Activated CD8-positive, alpha-beta memory T cell treated with anti-CD3 and anti-CD28 coated beads for 4 hours (primary cell): ENCODE measurements around the gene MAPRE2.
A peak's percentile ranks its signal among the peaks of the same experiment; 100 is the strongest.

ENCODE experiments used
- DNase-seq, 2 donors: peaks; one replicate each; pipeline ENCODE4 v3.0.0-alpha.2; 2020; ENCODE audit warnings: low read depth in 2 of 2

The MAPRE2 gene

DNA sequence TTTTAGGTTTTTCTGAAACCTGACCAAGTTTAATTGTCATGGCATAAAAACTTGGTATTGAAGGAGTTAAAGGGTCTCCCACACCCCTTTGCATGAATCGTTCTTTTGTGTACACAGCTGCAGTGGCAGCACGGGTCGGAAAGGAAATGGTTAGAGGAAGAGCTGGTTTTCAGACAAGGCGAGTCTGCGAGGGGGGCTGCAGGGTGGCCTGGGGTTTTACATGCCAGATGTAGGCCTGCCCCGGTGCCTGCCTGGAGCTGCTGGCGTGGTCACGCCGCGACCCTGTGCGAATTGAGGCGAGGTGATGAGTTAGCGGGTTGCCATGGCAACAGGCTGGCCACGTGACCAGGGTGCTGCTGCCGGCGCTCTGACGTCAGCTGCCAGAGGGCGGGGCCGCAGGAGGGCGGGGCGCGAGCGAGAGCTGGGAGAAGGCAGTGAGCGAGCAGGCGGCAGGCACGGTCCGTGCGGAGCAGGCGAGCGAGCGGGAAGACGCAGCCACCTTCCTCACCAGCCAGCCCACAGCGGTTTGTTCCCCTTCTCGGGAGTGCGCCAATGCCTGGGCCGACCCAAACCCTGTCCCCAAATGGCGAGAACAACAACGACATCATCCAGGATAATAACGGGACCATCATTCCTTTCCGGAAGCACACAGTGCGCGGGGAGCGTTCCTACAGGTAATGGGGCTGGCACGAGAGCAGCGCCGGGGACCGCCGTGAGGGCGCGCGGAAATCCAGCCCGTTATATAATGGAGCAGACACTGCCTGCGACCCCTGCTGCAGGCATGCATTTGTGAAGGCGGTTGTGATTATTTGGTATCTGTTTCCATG, at the start of gene MAPRE2:
Gene MAPRE2 (plus strand): TSS at position 426 of the 827 bp plus-strand sequence. CDS start 127 bp downstream, at position 553.
- DNase-seq: peak; percentile 98 to 99

DNA sequence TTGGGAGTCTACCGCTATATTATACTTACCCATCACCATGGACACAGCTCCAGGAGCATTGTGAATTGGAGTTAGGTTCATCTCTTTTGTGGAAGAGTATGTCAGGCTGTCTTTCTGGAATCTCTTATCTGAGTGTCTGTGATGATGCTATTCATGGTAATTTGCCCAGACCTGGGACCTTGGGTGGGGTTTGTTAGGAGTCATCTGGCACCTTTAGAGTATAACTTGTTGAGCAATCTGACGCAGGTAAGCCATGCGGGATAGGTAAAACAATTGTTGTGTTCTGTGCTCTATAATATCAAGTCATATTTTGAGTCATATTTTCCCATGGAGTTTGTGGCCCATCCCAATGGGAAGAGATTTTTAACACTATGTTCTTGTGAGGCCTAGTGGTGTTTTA, 49.7 kb upstream of the MAPRE2 start:
- DNase-seq: no peak

DNA sequence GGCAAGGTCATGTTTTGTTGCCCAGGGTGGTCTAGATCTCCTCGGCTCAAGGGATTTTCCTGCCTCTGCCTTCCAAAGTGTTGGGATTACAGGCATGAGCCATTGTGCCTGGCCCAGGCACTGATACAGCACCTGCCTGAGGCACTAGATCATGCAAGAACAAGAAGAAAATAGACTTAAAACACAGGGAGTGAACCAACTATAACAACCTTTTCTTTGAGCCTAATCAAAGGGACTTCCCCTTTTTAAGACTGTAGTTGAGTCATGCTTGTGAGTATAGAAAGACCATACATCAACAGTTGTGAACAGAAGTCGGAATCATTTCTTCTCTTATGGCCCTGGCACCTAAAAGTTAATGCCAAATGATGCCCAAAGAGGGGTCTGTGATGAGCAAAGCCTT, 47.9 kb upstream of the MAPRE2 start:
- DNase-seq: no peak

DNA sequence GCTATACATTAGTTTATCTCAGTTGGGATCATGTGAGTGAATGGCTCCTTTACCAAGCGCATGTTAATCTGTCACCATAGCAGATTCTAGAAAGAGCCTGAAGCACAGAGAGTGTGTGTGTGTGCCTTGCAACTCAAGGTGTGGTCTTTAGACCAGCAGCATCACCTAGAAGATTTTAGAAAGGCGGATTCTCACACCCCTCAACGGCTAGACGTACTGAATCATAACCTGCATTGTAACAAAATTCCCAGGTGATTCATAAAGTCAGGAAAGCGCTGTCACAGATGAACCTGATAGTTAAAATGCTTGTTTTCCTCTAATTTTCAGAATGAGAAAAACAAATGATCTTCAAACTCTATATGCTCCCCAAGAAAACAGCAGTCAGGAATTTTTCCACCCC, 45.5 kb upstream of the MAPRE2 start:
- DNase-seq: no peak

DNA sequence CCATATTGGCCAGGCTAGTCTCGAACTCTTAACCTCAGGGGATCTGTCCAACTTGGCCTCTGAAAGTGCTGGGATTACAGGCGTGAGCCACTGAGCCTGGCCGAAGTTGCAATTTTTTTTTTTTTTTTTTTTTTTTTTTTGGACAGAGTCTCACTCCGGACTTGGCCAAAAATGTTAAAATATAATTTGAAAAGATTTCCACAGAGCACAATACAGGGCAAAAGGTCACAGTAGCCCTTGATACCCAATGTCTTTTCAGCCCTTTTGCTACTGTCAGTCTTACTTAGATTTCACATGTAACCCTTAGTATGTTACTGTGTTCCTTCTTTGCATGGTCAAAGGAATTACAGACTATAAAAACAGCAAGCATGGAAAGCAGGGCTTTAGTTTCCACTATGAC, 42.6 kb upstream of the MAPRE2 start:
- no peak for DNase-seq

DNA sequence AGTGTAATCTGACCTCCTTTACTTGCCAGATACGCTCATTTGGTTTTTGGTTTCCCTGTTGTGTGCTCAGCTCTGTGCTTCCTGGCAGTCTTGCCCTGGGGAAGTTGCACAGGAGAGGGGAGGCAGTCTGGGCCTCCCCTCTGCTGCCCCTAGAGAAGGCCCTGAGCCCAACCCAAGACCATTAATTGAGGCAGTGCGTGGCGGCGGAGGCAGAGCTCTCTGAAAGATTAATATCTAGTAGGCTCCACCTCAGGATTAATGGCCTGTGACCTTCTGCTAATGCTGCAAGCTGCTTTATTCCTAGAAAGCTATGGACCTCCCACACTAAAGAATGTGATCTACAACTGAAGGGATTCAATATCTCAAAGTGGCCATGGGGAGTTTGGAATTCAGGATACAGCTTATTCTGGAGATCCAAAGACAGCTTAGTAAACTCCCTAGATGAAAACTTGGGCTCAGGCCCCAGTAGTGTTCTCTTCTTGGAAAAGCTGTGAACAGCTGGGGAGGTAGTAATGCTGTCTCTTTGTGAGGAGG, 41.4 kb upstream of the MAPRE2 start:
- no peak for DNase-seq

DNA sequence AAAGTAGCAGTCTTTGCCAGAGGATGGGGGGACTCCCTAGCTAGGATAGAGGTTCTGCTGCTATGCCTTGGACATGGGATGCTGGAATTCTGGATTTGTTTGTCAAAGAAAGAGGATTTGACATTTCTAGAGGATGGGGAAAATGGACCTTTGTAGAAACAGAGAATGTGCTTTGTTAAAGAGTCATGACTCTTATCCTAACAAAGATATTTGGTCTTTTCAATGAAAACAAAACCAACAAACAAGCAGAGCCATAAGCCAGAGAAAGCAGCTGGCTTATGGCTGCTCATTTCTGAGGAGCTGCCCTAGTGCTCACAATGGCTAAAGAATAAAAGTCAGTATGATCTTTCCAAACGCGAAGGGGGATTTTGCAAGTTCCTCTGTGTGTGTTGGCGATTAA, 40.8 kb upstream of the MAPRE2 start:
- DNase-seq: no peak

DNA sequence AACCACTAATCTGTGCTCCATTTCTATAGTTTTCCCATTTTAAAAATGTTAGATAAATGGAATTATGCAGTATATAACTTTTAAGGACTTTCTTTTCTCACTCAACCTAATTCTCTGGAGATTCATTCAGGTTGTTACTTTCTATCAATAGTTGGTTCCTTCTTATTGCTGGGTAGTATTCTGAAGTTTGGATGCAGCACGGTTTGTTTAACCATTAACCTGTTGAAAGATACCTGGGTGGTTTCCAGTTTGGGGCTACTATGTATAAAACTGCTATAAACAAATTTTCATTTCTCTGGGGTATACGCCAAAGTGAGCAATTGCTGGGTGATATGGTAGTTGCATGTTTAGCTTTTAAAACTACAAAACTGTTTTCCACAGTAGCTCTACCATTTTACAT, 39.1 kb upstream of the MAPRE2 start:
- DNase-seq: no peak

DNA sequence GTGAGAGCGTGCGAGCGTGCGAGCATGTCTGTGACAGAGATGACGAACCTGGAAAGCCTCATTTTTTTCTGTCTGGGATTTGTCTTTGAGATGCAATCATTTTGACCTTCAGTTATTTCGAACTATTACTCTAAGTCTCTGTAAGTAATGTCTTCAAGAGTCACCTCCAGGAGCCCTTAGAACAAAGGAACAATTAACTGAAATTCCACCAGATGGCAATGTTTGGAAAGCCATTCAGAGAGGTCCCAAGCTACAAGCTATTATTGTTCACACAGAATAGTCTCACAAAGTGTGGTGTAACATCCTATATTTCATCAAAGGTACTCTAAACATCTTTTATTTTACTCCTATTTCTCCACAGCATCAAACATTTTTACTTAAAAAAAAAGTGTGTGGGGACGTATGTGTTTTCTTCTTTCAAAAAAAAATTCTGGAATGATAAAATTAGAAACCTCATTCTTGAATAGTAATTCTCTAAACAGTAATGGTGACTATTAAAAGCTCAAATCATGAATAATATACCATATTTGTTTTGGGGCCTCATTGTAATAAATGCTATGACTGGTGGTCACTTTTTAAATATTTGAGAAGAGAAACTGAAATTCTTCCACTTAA, 35.1 kb upstream of the MAPRE2 start:
- no peak for DNase-seq

DNA sequence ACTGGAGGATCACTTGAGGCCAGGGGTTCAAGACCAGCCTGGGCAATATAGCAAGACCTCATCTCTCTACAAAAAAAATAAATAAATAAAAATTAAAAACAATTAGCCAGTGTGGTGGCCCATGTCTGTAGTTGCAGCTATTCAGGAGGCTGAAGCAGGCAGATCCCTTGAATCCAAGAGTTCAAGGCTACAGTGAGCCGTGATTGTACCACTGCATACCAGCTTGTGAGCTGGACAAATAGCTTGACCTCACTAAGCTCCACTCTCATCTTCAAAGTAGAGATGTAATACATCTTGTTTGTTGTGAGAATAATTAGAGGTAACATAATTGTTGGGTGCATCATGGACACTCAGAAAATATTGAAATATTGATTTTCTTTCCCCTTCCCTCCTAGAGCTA, 31.1 kb upstream of the MAPRE2 start:
- no peak for DNase-seq

DNA sequence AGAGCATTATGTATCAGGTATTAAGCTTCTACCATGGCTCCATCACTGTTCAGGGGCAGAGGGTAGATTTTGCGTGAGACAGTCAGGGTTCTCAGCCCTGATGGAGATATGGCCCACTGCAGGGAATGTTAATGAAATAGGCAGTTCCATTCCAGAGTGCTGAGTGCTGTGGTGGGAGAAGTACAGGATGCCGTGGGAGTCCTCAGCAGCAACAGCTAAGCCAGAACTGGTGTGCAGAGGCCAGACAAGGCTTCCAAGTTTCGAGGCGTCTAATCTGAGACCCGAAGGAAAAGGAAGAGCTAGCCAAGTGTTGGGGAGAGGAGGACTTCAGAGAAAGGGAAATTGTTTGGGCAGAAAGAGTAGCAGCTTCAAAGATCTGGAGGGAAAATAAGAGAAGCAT, 30.2 kb upstream of the MAPRE2 start:
- no peak for DNase-seq

DNA sequence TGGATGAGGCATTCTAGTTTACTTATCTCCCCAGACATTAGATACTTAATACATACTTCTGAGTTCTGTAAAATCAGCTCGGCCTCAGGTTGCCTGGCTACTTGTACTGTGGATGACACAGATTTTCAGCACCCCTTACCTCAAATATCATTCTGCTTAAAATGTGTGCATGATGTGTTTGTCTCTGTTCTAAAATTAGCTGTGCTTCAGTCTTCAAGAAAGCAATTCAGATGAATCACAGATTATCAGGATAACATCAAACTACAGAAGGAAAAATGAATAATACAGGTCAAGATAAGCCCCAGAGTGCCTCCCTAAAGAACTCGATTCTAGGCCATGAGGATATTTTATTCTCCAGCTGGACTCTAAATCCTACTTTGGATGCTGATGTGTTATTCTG, 21.3 kb upstream of the MAPRE2 start:
- no peak for DNase-seq

DNA sequence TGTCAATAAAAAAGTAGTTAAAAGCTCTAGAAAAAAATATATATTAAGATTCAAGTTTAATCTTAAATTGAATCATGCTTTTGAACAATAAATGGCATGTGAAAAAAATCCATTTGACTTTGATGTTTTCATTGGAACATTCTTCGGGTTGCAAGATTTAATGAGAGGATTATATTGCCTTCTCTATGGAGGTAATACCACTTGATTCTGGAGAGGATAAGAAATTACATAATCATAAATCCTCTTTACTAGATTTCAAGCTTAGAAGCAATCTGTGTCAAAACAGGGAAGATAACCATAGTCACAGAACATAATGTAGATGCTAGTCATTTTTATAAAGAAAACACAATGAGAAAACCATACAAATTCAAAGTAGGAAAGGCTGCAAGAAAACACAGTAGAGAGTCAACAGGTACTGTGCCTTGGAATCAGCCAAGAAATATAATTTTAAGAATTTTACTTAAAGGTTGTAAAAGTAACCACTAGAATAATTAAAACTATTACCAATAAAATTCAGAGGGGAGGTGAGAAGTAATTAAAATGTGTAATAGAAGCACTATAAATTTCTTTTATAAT, 18.7 kb upstream of the MAPRE2 start:
- no peak for DNase-seq

DNA sequence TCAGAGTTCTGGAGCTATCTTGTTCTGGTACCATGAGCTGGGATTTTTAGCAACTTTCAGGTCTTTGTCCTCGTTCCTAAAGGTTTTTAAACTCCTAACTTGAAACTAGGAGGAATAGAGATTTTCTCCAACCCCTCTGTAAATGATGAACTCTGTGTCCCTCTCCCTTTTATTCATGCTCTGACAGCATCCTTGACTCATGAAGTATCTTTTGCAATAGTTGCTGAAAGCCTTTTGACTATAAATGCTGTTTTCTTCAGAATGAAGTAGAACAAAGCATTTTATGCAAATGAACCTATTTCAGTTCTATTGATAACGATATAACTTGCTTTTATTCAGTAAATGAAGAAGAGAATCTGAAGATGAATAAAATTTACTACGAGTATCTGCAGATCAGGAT, 17.0 kb upstream of the MAPRE2 start:
- no peak for DNase-seq

DNA sequence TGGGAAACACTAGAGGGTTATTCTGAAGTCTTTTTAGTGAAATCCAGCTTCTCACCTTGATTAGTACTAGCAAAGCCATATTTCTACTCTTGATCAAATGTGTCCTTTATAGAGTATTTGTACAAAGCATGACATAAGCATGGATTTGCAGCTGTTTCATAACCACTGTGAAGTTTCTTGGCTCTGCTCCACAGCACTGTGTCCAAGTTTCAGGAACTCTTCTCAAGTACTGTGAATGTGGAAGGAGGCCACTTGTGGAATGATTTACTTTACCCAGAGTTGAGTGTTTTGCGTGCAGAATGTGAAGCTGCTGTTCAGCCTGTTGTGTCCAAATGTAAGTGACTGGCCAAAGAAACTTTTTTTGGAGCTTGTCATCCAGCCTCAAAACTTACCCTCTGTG, 16.2 kb upstream of the MAPRE2 start:
- no peak for DNase-seq

DNA sequence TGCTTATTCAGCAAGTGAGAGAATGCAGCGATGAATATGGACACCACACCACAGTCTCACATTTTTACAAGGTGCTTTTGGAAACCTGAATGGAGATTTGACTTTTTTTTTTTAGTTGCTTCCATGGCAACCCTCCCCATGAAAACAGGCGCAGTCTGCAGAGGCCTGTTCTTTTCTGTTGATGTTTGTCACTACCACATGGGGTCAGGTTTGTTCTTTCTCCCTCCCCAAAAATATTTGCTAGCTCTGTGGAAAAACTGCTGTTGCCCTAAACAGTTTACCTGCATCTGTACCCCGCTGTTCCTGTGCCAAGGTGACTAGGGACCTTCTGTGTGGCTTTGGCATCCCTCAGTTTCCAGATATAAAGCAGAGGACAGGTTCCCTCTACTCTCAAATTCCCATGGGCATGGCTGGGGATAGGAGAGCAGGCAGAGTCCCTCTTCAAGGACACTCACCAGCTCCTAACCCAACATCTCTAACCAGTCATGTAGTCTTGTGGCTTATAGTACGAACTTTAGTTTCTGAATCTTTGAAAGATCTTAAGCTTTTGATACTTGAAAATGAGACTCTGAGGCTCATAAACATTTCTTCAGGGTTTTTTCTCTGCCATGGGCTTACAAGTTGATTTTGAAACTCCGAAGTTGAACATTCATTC, 14.7 kb upstream of the MAPRE2 start:
- no peak for DNase-seq

DNA sequence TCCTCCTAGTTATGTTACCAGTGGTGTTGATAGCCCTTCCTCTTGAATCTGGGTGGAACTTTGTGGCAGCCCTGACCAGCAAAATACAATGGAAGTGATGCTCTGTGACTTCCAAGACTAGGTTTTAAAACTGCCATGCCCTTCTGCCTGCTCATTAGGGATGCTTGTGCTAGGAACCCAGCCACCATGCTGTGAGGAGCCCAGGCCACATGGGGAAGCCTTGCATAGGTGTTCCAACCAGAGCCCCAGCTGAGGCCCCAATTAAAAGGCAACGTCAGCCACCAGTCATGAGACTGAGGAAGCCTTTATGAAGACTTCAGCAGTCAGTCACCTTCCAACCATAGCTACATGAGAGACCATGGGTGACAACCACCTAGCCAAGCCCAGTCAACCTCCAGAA, 14.0 kb upstream of the MAPRE2 start:
- DNase-seq: no peak

DNA sequence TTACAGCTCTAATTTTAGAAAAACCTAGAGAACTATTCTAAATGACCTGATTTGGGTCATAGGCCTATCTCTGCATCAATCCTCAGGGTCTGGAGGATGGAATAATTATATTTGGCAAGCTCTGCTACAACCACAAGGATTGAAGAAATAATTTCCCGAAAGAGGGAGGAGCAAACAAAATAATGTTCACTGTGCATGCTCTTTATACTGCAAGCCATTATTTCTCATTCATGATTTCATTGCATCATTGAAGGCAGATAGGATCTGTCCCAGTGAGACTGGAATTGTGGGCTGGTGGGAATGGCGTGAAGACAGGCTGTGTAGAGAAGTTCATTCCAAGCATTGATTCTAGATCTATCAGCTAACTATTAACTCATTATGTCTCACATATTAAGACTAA, 12.7 kb upstream of the MAPRE2 start:
- no peak for DNase-seq

DNA sequence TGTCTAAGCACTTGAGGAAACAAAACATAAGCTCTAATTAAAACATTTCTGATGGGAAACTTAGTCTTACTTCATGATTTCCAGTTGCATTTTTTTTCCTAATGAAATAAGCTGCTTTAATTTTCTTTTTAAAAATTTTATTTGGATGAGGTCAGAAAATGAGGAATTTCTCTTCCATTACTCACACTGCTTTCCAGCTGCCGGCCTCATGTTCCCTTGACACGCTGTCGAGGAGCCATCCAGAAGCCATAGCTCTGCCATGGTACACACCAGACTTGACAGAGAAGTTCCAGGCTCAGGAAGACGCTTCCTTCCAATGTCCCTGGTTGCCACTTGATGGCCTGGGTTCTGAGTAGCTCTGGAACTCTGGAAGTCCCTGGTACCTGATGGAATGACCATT, 12.1 kb upstream of the MAPRE2 start:
- no peak for DNase-seq

DNA sequence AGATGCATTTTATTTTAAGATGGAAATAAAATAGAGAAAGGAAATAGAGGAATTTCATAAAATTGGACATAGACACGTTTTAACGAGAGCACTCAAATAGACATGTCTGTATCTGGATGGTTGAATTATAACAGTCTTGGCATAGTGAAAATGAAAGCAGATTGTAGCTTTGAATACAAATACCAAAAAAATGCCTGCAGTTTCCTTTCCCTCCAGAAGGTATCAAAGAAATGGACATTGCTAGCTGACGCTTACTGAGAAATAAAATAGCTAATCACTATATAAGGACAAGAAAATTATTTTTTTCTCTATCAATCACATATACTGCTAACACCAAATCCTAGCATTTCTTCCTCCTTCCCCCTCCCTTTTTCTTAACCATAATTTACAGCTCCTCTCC, 11.4 kb upstream of the MAPRE2 start:
- DNase-seq: no peak

DNA sequence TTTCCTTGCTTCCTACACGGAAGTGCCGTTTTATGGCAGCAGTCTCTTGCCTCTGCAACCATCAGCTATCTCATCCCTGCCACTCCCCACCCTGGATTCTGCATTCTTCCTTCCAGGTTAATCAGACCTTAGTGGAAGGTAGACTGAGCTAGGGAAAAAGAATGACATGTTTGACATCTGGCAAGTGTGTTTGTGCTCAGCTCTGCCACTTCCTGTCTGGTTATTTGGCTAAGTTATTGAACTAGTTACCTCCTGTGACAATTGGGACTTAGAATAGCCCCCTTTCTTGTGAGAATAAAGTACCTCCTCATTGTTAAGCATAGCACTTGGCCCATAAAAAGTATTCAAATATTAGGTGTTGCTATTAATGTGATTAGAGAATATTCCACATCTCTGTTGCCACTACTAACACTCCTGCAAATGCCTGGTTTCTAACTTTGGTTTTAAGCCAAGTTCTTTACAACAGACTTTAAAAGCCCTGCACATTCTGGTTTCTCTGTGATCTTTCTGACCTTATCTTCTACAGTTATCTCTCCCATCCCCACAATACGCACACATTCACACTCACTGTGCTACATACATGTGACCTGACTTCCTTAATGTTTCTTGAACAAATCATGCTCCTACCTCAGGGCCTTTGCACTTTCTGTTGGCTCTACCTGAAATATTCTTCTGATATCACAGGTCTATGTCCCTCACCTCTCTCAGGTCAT, 10.8 kb upstream of the MAPRE2 start:
- DNase-seq: no peak

DNA sequence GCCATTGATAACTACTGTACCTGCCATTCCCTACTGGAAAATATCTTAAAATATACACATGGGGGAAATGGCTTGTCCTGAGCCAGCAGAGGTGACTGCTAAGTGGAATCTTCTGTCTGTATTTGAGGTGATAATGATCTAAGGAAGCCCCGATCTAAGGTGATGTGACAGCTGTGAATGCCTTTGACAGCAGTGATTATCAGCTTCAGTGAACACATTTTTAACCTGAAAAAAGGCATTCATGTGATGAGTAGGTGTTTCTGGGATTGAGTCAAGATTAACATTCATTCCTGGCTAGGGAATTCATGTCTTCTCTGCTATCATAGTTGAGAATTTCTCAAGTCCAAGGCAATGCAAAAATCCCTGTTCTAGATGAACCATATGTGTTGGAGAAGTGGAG, 9.1 kb upstream of the MAPRE2 start:
- no peak for DNase-seq
